Right lobe of liver (tissue), 6 donors: ENCODE results near the gene PKIB. TPM values are rescaled to one million over a fixed set of nuclear protein-coding genes. Genes with fewer than 3 reads are reported as not detected.

Experiments
- ATAC-seq, 4 donors: fragments of 200-7000 bp; cut with Tn5 transposase; one replicate each; pipeline ENCODE4 v1.9.1; 2020; ENCODE audit warnings: mild to moderate bottlenecking in 4 of 4, moderate library complexity in 4 of 4
- DNase-seq, 3 donors: peaks; one replicate each; pipeline ENCODE4 v3.0.0-alpha.2; 2020
- H3K27ac ChIP-seq, 3 donors: fragments of 200-600 bp; one replicate each; pipeline ENCODE4 v1.8.0; 2022
- H3K27me3 ChIP-seq, 2 donors: fragments of 200-600 bp; one replicate each; pipeline ENCODE4 v1.8.0; 2022
- H3K36me3 ChIP-seq, 4 donors: fragments of 200-600 bp; sonication (generic) in 1 of 4; one replicate each; pipeline versions ENCODE4 v1.5.1 to v1.8.0; 2017 to 2022; ENCODE audit warnings: control low read depth in 1 of 4
- H3K4me1 ChIP-seq, 4 donors: fragments of 200-600 bp; sonication (generic) in 1 of 4; one replicate each; pipeline versions ENCODE4 v1.5.1 to v1.8.0; 2017 to 2022; ENCODE audit warnings: control low read depth in 1 of 4
- H3K4me3 ChIP-seq, 3 donors: fragments of 200-600 bp; one replicate each; pipeline ENCODE4 v1.8.0; 2022
- H3K9me3 ChIP-seq, 4 donors: fragments of 200-600 bp; sonication (generic) in 1 of 4; one replicate each; pipeline versions ENCODE4 v1.5.1 to v1.8.0; 2017 to 2022; ENCODE audit warnings: control low read depth in 1 of 4
- CTCF ChIP-seq, 4 donors: fragments of 200-600 bp in 3 of 4; fragments of 450-650 bp in 1 of 4; IDR thresholded peaks; one replicate each; pipeline versions ENCODE4 v1.5.1 to v1.8.0; 2016 to 2022; ENCODE audit warnings: antibody characterized with exemption in 4 of 4, mild to moderate bottlenecking in 2 of 4
- POLR2A ChIP-seq: fragments of 450-650 bp; IDR thresholded peaks from one replicate; pipeline ENCODE4 v1.6.1; 2017; ENCODE audit warnings: antibody characterized with exemption, mild to moderate bottlenecking
- WGBS: methylation state at CpG from one replicate; pipeline ENCODE4 v1.1.6; 2018; ENCODE audit warnings: low coverage, low lambda C conversion rate; ENCODE audit not compliant: insufficient coverage; ENCODE audit errors: missing lambda C conversion rate; 5-methylcytosine and 5-hydroxymethylcytosine counted together
- intact Hi-C, 2 donors: fragments of 100-400 bp; cut with DNase I; formaldehyde crosslinking; loops; one replicate each; pipeline versions ENCODE4 v1.11.2 to v1.14.1; 2022
- long read RNA-seq: library from polyadenylated mRNA; unstranded; transcript quantifications from one replicate; pipeline ENCODE4 v2.0.0, GENCODE V29; 2019
- total RNA-seq, 6 experiments: library from RNA; depleted of rRNA in 2 of 6; stranded (reverse); fragments of >200 nt in 2 of 6; fragmentation: NEBNext Ultra II Directional in 3 of 6; extraction: Animal tissue kit (Norgen Biotek cat#: 25700) in 3 of 6; gene quantifications; one replicate each; pipeline versions ENCODE4 v1.1.0 to v1.2.4, GENCODE V29; 2016 to 2023
- donor health status: DM: no; HTN: yes; CAD: no.
- donor health status: DM: no; HTN: no; CAD: no.
- donor health status: DM: no; HTN: no; CAD: no.
- donor health status: DM: no; HTN: yes; CAD: no.
- donor health status: DM: no; HTN: yes; CAD: no.

PKIB gene
- total RNA-seq, result 10 to 100 TPM in 2 of 6 experiments, 1 to 10 TPM in 4; 2.4 to 12.1 (median 4.1) TPM
- long read RNA-seq, partial matches to known transcripts, result 0 of 1 reads
- long read RNA-seq, other reads (novel, unspliced or antisense), result 0 of 1 reads

GRCh38 chr6:122609881-122610689 lies at the start of gene PKIB:
PKIB (plus strand) TSS chr6:122610405; CDS start chr6:122717795, 107,390 bp downstream.
- intact Hi-C loops, result no loop called here
- 1% methylated on average over 22 of the region's 66 CpGs for WGBS

GRCh38 chr6:122563364-122564052 lies 46.7 kb upstream of the PKIB start:
- no peak for TF ChIP-seq CTCF (IDR thresholded peaks at IDR 0.05)
- no peak for TF ChIP-seq POLR2A
- intact Hi-C loops, result no loop called here

More at GRCh38 chr6:122609881-122610689, at the start of gene PKIB:
- TF ChIP-seq POLR2A, result peak; percentile 64
- peak; percentile 11 to 41 (median 32) for TF ChIP-seq CTCF (IDR thresholded peaks at IDR 0.05)
- Histone ChIP-seq H3K4me3 (peak within 1 kb of the TSS; percentile 45 to 60 (median 55)), H3K9me3 (no peaks in the 10 kb centered on the region), H3K4me1 (peaks cover 0 to 11% (median 0%) of the 10 kb centered on the region in 4 donors), H3K36me3 (no peaks in the 10 kb centered on the region), H3K27ac (peak within 1 kb of the TSS in 2 of 3 donors; percentile 38 to 59), H3K27me3 (no peaks in the 10 kb centered on the region)
- ATAC-seq, result peak; percentile 96 to 100 (median 98)
- DNase-seq, result peak; percentile 84 to 89 (median 86)

GRCh38 chr6:122564230-122564629 lies 46.0 kb upstream of the PKIB start:
- no peaks in the 10 kb centered on the region for H3K4me1 ChIP-seq
- H3K27ac ChIP-seq, result no peak overlapping the region
- DNase-seq, result no peak
- TF ChIP-seq POLR2A (no peak), CTCF (IDR thresholded peaks at IDR 0.05) (no peak)
- intact Hi-C loops, result no loop called here
- no peaks in the 10 kb centered on the region for H3K36me3 ChIP-seq
- no peak overlapping the region for H3K4me3 ChIP-seq
- no peaks in the 10 kb centered on the region for H3K27me3 ChIP-seq
- no peaks in the 10 kb centered on the region for H3K9me3 ChIP-seq
- ATAC-seq, result no peak
- WGBS, result 80% methylated on average over 3 of the region's 3 CpGs

More at GRCh38 chr6:122563364-122564052, 46.7 kb upstream of the PKIB start:
- Histone ChIP-seq H3K27ac (no peak overlapping the region), H3K36me3 (no peaks in the 10 kb centered on the region), H3K4me3 (no peak overlapping the region), H3K4me1 (no peaks in the 10 kb centered on the region), H3K9me3 (no peaks in the 10 kb centered on the region), H3K27me3 (no peaks in the 10 kb centered on the region)
- ATAC-seq, result no peak
- DNase-seq, result no peak
- 94% methylated on average over 2 of the region's 8 CpGs for WGBS

GRCh38 chr6:122565708-122566107 lies 44.5 kb upstream of the PKIB start:
- Histone ChIP-seq H3K4me1 (no peaks in the 10 kb centered on the region), H3K27me3 (no peaks in the 10 kb centered on the region), H3K4me3 (no peak overlapping the region), H3K9me3 (no peaks in the 10 kb centered on the region), H3K27ac (no peak overlapping the region), H3K36me3 (no peaks in the 10 kb centered on the region)
- no peak for DNase-seq
- intact Hi-C loops, result no loop called here
- ATAC-seq, result no peak
- TF ChIP-seq POLR2A, result no peak
- TF ChIP-seq CTCF (IDR thresholded peaks at IDR 0.05), result no peak
